MCF 10A (cell line): Measurements from ENCODE around the gene UNCX. TPM values are rescaled to one million over a fixed set of nuclear protein-coding genes. Genes with fewer than 3 reads are reported as not detected.
"Not testable (repeated sequence)": the region's sequence is repeated elsewhere in the genome, so short reads cannot be mapped to it uniquely, and the experiment has no call there.

Experiments
- BruUV-seq: library from RNA; stranded (reverse); fragments of 400-500 nt; replicated peaks from 2 replicates; lab custom pipeline; 2021; lab: Mats Ljungman, UMichigan
- CTCF ChIA-PET: fragments of 300-600 bp; sonication (Branson Sonifier 250); formaldehyde crosslinking; extraction: SDS; loops from one replicate; lab custom pipeline; 2021; ENCODE audit warnings: antibody characterized with exemption, inconsistent platforms; lab: Yijun Ruan, JAX
- POLR2A ChIA-PET: fragments of 300-600, 350-650 bp; sonication (Branson Sonifier 250); formaldehyde crosslinking; extraction: SDS; loops from one replicate; lab custom pipeline; 2020; ENCODE audit warnings: antibody characterized with exemption, inconsistent platforms; lab: Yijun Ruan, JAX
- DNase-seq: peaks from one replicate; pipeline ENCODE4 v3.0.0-alpha.2; 2018; ENCODE audit not compliant: unreplicated experiment
- H3K27ac Mint-ChIP-seq: one replicate; pipeline ENCODE4 v1.8.0; 2022; ENCODE audit warnings: mild to moderate bottlenecking, low read depth, mixed read lengths; ENCODE audit not compliant: unreplicated experiment
- H3K27me3 Mint-ChIP-seq: one replicate; pipeline ENCODE4 v1.8.0; 2022; ENCODE audit warnings: mixed read lengths; ENCODE audit not compliant: insufficient read depth, unreplicated experiment
- H3K36me3 Mint-ChIP-seq: one replicate; pipeline ENCODE4 v1.8.0; 2022; ENCODE audit warnings: mild to moderate bottlenecking, moderate library complexity, mixed read lengths; ENCODE audit not compliant: insufficient read depth, unreplicated experiment
- H3K4me1 Mint-ChIP-seq: one replicate; pipeline ENCODE4 v1.8.0; 2022; ENCODE audit warnings: mixed read lengths; ENCODE audit not compliant: insufficient read depth, unreplicated experiment
- H3K4me3 Mint-ChIP-seq: one replicate; pipeline ENCODE4 v1.8.0; 2022; ENCODE audit warnings: mild to moderate bottlenecking, moderate library complexity, mixed read lengths; ENCODE audit not compliant: unreplicated experiment
- H3K9me3 Mint-ChIP-seq: one replicate; pipeline ENCODE4 v1.8.0; 2022; ENCODE audit warnings: mixed read lengths; ENCODE audit not compliant: unreplicated experiment
- CTCF ChIP-seq: fragments of 200-600 bp; IDR thresholded peaks from one replicate; pipeline ENCODE4 v1.8.0; 2022; ENCODE audit warnings: antibody characterized with exemption, mild to moderate bottlenecking; ENCODE audit not compliant: unreplicated experiment
- intact Hi-C: fragments of 100-400 bp; cut with micrococcal nuclease; formaldehyde crosslinking; loops from 2 replicates; pipeline ENCODE4 v1.14.1; 2022
- total RNA-seq: library from RNA; stranded (reverse); gene quantifications from 2 replicates; pipeline ENCODE4 v1.2.3, GENCODE V29; 2022

UNCX gene
- total RNA-seq, 1 experiment from 2014 or later, result not detected

GRCh38 chr7:1260244-1260635, 27.6 kb downstream of the UNCX start:
- no peaks in the 10 kb centered on the region for H3K36me3 Mint-ChIP-seq
- no peaks in the 10 kb centered on the region for H3K9me3 Mint-ChIP-seq
- no TSS peak for BruUV-seq

GRCh38 chr7:1261036-1261435, 28.4 kb downstream of the UNCX start:
- H3K9me3 Mint-ChIP-seq, H3K36me3 Mint-ChIP-seq, DNase-seq, H3K4me3 Mint-ChIP-seq, intact Hi-C loops, POLR2A ChIA-PET, CTCF ChIA-PET, H3K27ac Mint-ChIP-seq, H3K4me1 Mint-ChIP-seq, BruUV-seq: not testable (repeated sequence)
- peaks cover 64% of the 10 kb centered on the region for H3K27me3 Mint-ChIP-seq

More at GRCh38 chr7:1260244-1260635, 27.6 kb downstream of the UNCX start:
- TF ChIP-seq CTCF, result no peak
- Mint-ChIP-seq H3K27ac (no peak overlapping the region), H3K27me3 (peaks cover 64% of the 10 kb centered on the region), H3K4me1 (no peaks in the 10 kb centered on the region), H3K4me3 (no peak overlapping the region)
- intact Hi-C loops, result no loop called here
- ChIA-PET CTCF (no interaction called here), POLR2A (no interaction called here)
- no peak for DNase-seq

GRCh38 chr7:1262441-1262840, 29.8 kb downstream of the UNCX start:
- ChIA-PET POLR2A (no interaction called here), CTCF (interaction anchor here (0.6 to 1.1 kb wide), 3 partner anchors 10 to 1436 kb away, joined by 3 to 5 read pairs (median 4); no protein-coding TSS in a partner anchor)
- no peak overlapping the region for H3K4me3 Mint-ChIP-seq
- H3K27ac Mint-ChIP-seq, result no peak overlapping the region
- no peak for TF ChIP-seq CTCF
- BruUV-seq, result no TSS peak
- H3K4me1 Mint-ChIP-seq, result no peaks in the 10 kb centered on the region
- no peaks in the 10 kb centered on the region for H3K36me3 Mint-ChIP-seq
- intact Hi-C loops, result no loop called here
- no peak for DNase-seq
- H3K27me3 Mint-ChIP-seq, result peaks cover 64% of the 10 kb centered on the region
- no peaks in the 10 kb centered on the region for H3K9me3 Mint-ChIP-seq

GRCh38 chr7:1263391-1263951, 30.8 kb downstream of the UNCX start:
- DNase-seq, result no peak
- Mint-ChIP-seq H3K9me3 (no peaks in the 10 kb centered on the region), H3K27me3 (peaks cover 67% of the 10 kb centered on the region), H3K27ac (no peak overlapping the region), H3K4me3 (no peak overlapping the region), H3K4me1 (no peaks in the 10 kb centered on the region), H3K36me3 (no peaks in the 10 kb centered on the region)
- no peak for TF ChIP-seq CTCF
- ChIA-PET CTCF (no interaction called here), POLR2A (no interaction called here)
- intact Hi-C loops, result no loop called here
- no TSS peak for BruUV-seq
